GM21528 (cell line): ENCODE results near the gene SPTBN1.
"Not testable (repeated sequence)": the region's sequence is repeated elsewhere in the genome, so short reads cannot be mapped to it uniquely, and the experiment has no call there.

Source experiments
- ATAC-seq: cut with Tn5 transposase; IDR thresholded peaks from one replicate; pipeline ENCODE4 v1.9.1; 2021; ENCODE audit warnings: mild to moderate bottlenecking, moderate library complexity; ENCODE audit not compliant: unreplicated experiment, low FRiP score

Gene SPTBN1

GRCh38 chr2:54497763-54498680, 41.9 kb downstream of the SPTBN1 start:
- ATAC-seq: no peak

DNA sequence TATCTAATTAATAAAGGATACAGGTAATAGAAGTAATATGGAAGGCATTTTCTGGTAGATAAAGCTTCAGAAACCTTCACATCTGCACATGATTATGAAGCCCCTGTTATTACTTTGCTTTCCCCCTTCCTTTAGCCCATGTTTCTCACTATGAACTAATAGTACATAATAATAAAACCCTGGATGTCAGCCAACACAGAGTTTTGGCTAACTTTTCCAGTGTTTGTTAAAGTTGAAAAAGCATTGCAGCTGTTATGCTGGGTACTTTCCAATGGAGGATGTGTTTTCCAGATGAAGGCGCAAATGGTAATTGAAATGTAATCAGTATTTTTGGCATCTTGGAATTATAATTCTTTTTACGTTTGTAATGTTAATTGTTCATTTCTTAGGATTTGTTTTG, 43.5 kb downstream of the SPTBN1 start:
- no peak for ATAC-seq

- ATAC-seq: no peak
Measured at GRCh38 chr2:54500404-54501205, 44.5 kb downstream of the SPTBN1 start.

DNA sequence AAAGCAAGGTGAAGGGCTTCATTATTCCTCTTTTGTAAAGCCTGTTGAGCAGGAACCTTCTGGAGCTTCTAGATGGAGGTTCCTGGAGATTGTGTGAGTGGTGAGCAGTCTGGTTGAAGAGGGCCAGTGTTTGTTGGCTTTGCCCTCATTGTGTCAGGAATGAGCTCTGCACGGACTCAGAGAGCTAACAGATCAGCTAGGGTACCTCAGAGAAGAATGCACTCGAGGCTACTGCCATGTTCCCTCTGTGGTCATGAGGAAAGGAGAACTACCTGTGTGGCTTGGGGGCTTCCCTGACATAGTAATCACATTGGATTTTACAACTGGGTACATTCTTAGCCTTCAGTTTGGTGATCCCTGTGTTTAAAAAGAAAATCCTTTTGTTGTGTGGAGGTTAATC, 46.6 kb downstream of the SPTBN1 start:
- no peak for ATAC-seq

GRCh38 chr2:54503192-54503591, 47.1 kb downstream of the SPTBN1 start:
- no peak for ATAC-seq

DNA sequence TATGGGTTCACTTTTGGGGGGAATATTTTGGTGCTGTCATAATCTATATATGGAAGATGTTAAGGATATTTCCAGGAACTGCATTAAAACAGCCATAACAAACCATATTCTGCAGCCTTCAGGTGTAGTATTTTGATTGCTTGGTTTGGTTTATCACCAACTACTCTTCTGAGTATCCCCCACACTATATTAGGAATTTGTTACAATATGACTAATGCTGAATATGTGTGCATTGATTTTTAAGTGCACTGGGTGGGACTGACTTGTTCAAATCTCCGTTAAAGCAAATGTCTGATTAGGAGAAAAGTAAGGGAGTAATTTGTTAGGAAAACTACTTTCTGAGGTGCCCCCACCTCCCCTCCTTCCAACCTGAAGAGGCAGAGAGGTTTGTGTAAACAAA, 47.7 kb downstream of the SPTBN1 start:
- ATAC-seq: no peak

GRCh38 chr2:54504866-54505265, 48.7 kb downstream of the SPTBN1 start:
- no peak for ATAC-seq

DNA sequence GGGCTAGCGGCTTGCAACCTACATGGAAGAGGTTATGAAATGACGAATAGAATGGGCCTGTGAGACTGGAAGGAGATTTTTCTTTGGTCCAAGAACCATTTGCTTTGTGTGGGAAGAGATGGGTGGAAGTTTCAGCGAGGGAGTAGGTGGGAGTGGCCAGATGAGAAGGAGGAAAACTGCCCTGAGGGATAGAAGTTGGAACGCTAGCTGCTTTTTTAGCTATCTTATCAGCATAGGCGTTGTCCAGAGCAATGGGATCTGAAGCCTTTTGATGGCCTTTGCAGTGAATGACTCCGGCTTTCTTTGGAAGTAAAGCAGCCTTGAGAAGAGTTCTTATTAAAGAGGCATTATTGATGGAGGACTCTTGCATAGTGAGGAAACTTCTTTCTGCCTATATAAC, 52.4 kb downstream of the SPTBN1 start:
- no peak for ATAC-seq

DNA sequence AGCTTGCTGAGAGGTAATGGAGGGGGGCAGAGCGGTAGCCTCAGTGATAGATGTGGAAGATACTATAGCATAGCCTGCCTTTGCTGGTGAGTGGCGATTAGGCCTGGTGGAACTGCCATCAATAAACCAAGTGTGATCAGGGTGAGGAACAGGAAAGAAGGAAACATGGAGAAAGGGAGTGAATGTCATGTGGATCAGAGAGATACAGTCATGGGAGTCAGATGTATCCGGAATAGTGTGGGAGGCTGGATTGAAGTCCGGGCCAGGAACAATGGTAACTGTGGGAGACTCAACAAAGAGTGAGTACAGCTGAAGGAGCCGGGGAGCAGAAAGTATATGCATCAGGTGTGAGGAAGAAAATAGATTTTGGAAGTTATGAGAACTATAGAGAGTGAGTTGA, 52.9 kb downstream of the SPTBN1 start:
- not testable (repeated sequence) for ATAC-seq

- no peak for ATAC-seq
Measured at GRCh38 chr2:54510916-54511315, 54.8 kb downstream of the SPTBN1 start.

- no peak for ATAC-seq
Measured at GRCh38 chr2:54512183-54512582, 56.1 kb downstream of the SPTBN1 start.

DNA sequence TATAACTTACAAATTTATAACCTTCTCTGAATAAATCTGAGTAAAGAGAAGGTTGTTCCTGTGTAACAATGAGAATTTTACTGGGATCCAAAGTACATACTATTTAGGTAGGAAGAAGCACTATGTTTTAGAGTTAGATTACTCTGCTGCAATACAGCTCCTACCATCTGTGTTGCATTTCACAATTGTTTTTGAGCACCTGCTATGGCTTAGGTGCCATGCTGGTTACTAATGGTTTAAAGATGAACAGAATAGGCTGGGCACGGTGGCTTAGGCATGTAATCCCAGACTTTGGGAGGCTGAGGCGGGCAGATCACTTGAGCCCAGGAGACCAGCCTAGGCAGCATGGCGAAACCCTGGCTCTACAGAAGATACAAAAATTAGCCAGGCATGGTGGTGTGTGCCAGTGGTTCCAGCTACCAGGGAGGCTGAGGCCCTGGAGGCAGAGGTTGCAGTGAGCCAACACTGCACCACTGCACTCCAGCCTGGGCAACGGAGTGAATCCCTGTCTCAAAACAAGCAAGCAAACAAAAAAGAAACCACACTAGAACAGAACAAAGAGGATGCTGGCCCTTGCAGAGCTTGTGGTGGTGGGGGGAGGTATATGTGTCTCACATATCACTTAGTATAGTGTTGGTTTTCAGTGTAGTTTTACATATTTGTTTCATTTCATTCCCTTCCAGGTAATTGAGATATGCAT, 56.7 kb downstream of the SPTBN1 start:
- no peak for ATAC-seq

DNA sequence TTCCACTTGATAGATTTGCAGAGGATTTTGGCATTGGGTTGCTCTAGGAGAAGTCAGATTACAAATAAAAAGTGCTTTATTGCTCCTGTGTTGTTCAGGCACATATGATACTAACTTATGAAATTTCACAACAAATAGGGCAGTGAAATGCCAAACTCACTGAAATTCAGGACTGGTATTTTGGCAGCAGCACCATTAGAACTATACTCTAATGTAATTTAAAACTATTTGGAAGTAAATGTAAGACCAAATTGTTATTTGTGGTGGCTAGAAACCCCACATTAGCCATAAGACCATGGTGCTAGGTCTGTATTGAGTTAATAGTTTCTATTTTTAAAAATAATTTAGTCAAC, 57.2 kb downstream of the SPTBN1 start:
- no peak for ATAC-seq

GRCh38 chr2:54514822-54515569, 58.9 kb downstream of the SPTBN1 start:
- no peak for ATAC-seq

- ATAC-seq: no peak
Measured at GRCh38 chr2:54516842-54517241, 60.7 kb downstream of the SPTBN1 start.

DNA sequence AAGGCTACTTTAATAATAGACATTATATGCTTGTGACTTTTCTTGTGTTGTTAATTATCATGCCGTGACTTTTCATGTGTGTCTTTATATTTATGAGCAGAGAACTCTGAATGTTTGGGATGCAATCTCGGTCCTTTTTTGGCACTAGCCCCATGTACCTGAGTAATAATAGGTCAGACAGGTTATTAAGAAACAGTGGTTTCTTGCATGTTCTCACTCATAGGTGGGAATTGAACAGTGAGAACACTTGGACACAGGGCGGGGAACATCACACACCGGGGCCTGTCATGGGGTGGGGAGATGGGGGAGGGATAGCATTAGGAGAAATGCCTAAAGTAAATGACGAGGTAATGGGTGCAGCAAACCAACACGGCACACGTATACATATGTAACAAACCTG, 61.9 kb downstream of the SPTBN1 start:
- not testable (repeated sequence) for ATAC-seq

- ATAC-seq: no peak
Measured at GRCh38 chr2:54518430-54518829, 62.3 kb downstream of the SPTBN1 start.

GRCh38 chr2:54519841-54520459, 63.8 kb downstream of the SPTBN1 start:
- ATAC-seq: no peak

- no peak for ATAC-seq
Measured at GRCh38 chr2:54520687-54521086, 64.6 kb downstream of the SPTBN1 start.
